GM19372 (cell line): ENCODE measurements around the gene ATP9B.
"Not testable (repeated sequence)": the region's sequence is repeated elsewhere in the genome, so short reads cannot be mapped to it uniquely, and the experiment has no call there.

Source experiments
- ATAC-seq: cut with Tn5 transposase; IDR thresholded peaks from one replicate; pipeline ENCODE4 v1.9.1; 2021; ENCODE audit warnings: mild to moderate bottlenecking, low read depth, moderate library complexity; ENCODE audit not compliant: unreplicated experiment

ATP9B gene

GRCh38 chr18:79272916-79273315 lies 203.7 kb downstream of the ATP9B start:
- no peak for ATAC-seq

- no peak for ATAC-seq
Measured at GRCh38 chr18:79274823-79275222, 205.6 kb downstream of the ATP9B start.

- ATAC-seq: peak; percentile 24
Measured at GRCh38 chr18:79275461-79275860, 206.3 kb downstream of the ATP9B start.

GRCh38 chr18:79275992-79276391 lies 206.8 kb downstream of the ATP9B start:
- ATAC-seq: peak; percentile 83

GRCh38 chr18:79278896-79279295 lies 209.7 kb downstream of the ATP9B start:
- no peak for ATAC-seq

- no peak for ATAC-seq
Measured at GRCh38 chr18:79283131-79283810, 214.1 kb downstream of the ATP9B start.

- no peak for ATAC-seq
Measured at GRCh38 chr18:79283929-79284328, 214.7 kb downstream of the ATP9B start.

- not testable (repeated sequence) for ATAC-seq
Measured at GRCh38 chr18:79285191-79285590, 216.0 kb downstream of the ATP9B start.

- ATAC-seq: not testable (repeated sequence)
Measured at GRCh38 chr18:79290409-79290808, 221.2 kb downstream of the ATP9B start.

- no peak for ATAC-seq
Measured at GRCh38 chr18:79290876-79291275, 221.7 kb downstream of the ATP9B start.

- no peak for ATAC-seq
Measured at GRCh38 chr18:79294235-79294634, 225.0 kb downstream of the ATP9B start.

GRCh38 chr18:79299272-79299671 lies 230.1 kb downstream of the ATP9B start:
- ATAC-seq: no peak

- ATAC-seq: no peak
Measured at GRCh38 chr18:79299711-79300110, 230.5 kb downstream of the ATP9B start.

- no peak for ATAC-seq
Measured at GRCh38 chr18:79300413-79300812, 231.2 kb downstream of the ATP9B start.

GRCh38 chr18:79302120-79302519 lies 232.9 kb downstream of the ATP9B start:
- no peak for ATAC-seq

GRCh38 chr18:79305911-79306310 lies 236.7 kb downstream of the ATP9B start:
- no peak for ATAC-seq

- no peak for ATAC-seq
Measured at GRCh38 chr18:79309614-79310358, 240.6 kb downstream of the ATP9B start.

GRCh38 chr18:79314838-79315388 lies 245.7 kb downstream of the ATP9B start:
- no peak for ATAC-seq

- no peak for ATAC-seq
Measured at GRCh38 chr18:79315596-79315995, 246.4 kb downstream of the ATP9B start.

GRCh38 chr18:79317703-79318102 lies 248.5 kb downstream of the ATP9B start:
- ATAC-seq: no peak

- ATAC-seq: no peak
Measured at GRCh38 chr18:79318142-79318673, 249.0 kb downstream of the ATP9B start.
